Spleen (tissue), 11 donors: ENCODE data around the gene FAM20C. TPM values are rescaled to one million over a fixed set of nuclear protein-coding genes. Genes with fewer than 3 reads are reported as not detected.
A peak's percentile ranks its signal among the peaks of the same experiment; 100 is the strongest.

Experiments used
- DNase-seq: peaks from one replicate; pipeline ENCODE4 v3.0.0-alpha.2; 2020
- H3K27ac ChIP-seq, 8 donors: fragments of 200-600 bp; sonication (generic) in 7 of 8; 1 replicate in 4 of 8; 2 replicates in 4 of 8; pipeline versions ENCODE4 v1.5.0 to v1.8.0; 2016 to 2021; ENCODE audit warnings: inconsistent platforms in 4 of 8, mild to moderate bottlenecking in 4 of 8, moderate library complexity in 1 of 8
- H3K27me3 ChIP-seq, 7 donors: fragments of 200-600 bp; sonication (generic) in 6 of 7; replicated peaks in 1 of 7; 1 replicate in 4 of 7; 2 replicates in 3 of 7; pipeline versions ENCODE4 v1.5.0 to v1.8.0; 2016 to 2021; ENCODE audit warnings: inconsistent platforms in 3 of 7, mild to moderate bottlenecking in 1 of 7
- H3K36me3 ChIP-seq, 6 donors: fragments of 200-600 bp; sonication (generic) in 5 of 6; 1 replicate in 4 of 6; 2 replicates in 2 of 6; pipeline versions ENCODE4 v1.5.0 to v1.8.0; 2016 to 2021; ENCODE audit warnings: inconsistent platforms in 2 of 6
- H3K4me1 ChIP-seq, 6 donors: fragments of 200-600 bp; sonication (generic) in 5 of 6; 1 replicate in 3 of 6; 2 replicates in 3 of 6; pipeline versions ENCODE4 v1.5.0 to v1.8.0; 2016 to 2021; ENCODE audit warnings: inconsistent platforms in 3 of 6
- H3K4me3 ChIP-seq, 8 donors: fragments of 200-600 bp; sonication (generic) in 7 of 8; 1 replicate in 4 of 8; 2 replicates in 4 of 8; pipeline versions ENCODE4 v1.5.0 to v1.8.0; 2016 to 2021; ENCODE audit warnings: inconsistent platforms in 4 of 8, mild to moderate bottlenecking in 4 of 8, moderate library complexity in 2 of 8
- H3K9me3 ChIP-seq, 8 donors: fragments of 200-600 bp; sonication (generic) in 7 of 8; 1 replicate in 4 of 8; 2 replicates in 4 of 8; pipeline versions ENCODE4 v1.5.0 to v1.8.0; 2016 to 2021; ENCODE audit warnings: inconsistent platforms in 4 of 8
- POLR2A ChIP-seq, 3 donors: fragments of 450-650 bp; IDR thresholded peaks; one replicate each; pipeline ENCODE4 v1.5.1; 2017; ENCODE audit warnings: antibody characterized with exemption in 3 of 3, mild to moderate bottlenecking in 1 of 3
- POLR2AphosphoS5 ChIP-seq, 3 donors: sonication (generic); formaldehyde crosslinking; IDR thresholded peaks; one replicate each; pipeline ENCODE4 v1.5.1; 2017; ENCODE audit warnings: antibody characterized with exemption in 3 of 3
- WGBS, 5 donors: extraction: QIAGEN DNeasy Blood & Tissue Kit in 3 of 5; methylation state at CpG; one replicate each; pipeline versions ENCODE4 v1.1.5 to v1.1.7; 2013 to 2018; 5-methylcytosine and 5-hydroxymethylcytosine counted together
- intact Hi-C: fragments of 100-400 bp; cut with DNase I; formaldehyde crosslinking; loops from one replicate; pipeline ENCODE4 v1.15.0; 2023; ENCODE audit warnings: low total_unique reads
- polyA plus RNA-seq, 3 donors: library from polyadenylated mRNA; stranded (reverse); fragments of 200-250 nt; gene quantifications; one replicate each; pipeline ENCODE4 v1.2.1, GENCODE V29; 2013
- total RNA-seq, 7 donors: library from RNA; depleted of rRNA in 3 of 7; stranded (reverse); fragments of >200 nt in 3 of 7; fragmentation: NEBNext Ultra II Directional in 4 of 7; extraction: Animal tissue kit (Norgen Biotek cat#: 25700) in 4 of 7; gene quantifications; one replicate each; pipeline versions ENCODE4 v1.1.0 to v1.2.1, GENCODE V29; 2016 to 2021
- TF ChIP-seq, protein P1 (sequence below), 11 experiments: fragments of 200-600 bp in 7 of 11; fragments of 450-650 bp in 4 of 11; sonication (generic) in 4 of 11; IDR thresholded peaks in 8 of 11; conservative IDR thresholded peaks in 3 of 11; 1 replicate in 7 of 11; 2 replicates in 4 of 11; pipeline versions ENCODE4 v1.4.0 to v1.8.0; 2016 to 2021; ENCODE audit warnings: antibody characterized with exemption in 11 of 11, inconsistent platforms in 4 of 11, mild to moderate bottlenecking in 1 of 11
- donor health status: healthy with polysubstance abuse.
- donor health status: DM: no; HTN: no; CAD: no; lungs with moderate emphysema.
- donor health status: DM: no; HTN: no; CAD: no.
- donor health status: Bipolar disorder and iron deficiency.
- donor health status: healthy.
- donor health status: DM: no; HTN: no; CAD: no.
- donor health status: DM: yes; HTN: yes; CAD: no.

The FAM20C gene
- total and polyA plus RNA-seq, 10 donors, result 6.9 to 27.3 (median 14.6) TPM

GRCh38 chr7:285731-286130 is 93.4 kb downstream of the FAM20C start:
- peaks cover 0 to 4% (median 0%) of the 10 kb centered on the region in 8 donors for H3K9me3 ChIP-seq
- TF ChIP-seq, protein P1, sequence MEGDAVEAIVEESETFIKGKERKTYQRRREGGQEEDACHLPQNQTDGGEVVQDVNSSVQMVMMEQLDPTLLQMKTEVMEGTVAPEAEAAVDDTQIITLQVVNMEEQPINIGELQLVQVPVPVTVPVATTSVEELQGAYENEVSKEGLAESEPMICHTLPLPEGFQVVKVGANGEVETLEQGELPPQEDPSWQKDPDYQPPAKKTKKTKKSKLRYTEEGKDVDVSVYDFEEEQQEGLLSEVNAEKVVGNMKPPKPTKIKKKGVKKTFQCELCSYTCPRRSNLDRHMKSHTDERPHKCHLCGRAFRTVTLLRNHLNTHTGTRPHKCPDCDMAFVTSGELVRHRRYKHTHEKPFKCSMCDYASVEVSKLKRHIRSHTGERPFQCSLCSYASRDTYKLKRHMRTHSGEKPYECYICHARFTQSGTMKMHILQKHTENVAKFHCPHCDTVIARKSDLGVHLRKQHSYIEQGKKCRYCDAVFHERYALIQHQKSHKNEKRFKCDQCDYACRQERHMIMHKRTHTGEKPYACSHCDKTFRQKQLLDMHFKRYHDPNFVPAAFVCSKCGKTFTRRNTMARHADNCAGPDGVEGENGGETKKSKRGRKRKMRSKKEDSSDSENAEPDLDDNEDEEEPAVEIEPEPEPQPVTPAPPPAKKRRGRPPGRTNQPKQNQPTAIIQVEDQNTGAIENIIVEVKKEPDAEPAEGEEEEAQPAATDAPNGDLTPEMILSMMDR (IDR thresholded peaks at IDR 0.05 in 8 of 11, conservative IDR thresholded peaks at IDR 0.05 in 3 of 11), result no peak
- TF ChIP-seq POLR2A (IDR thresholded peaks at IDR 0.05), result no peak
- TF ChIP-seq POLR2AphosphoS5 (IDR thresholded peaks at IDR 0.05), result no peak
- H3K36me3 ChIP-seq, result no peaks in the 10 kb centered on the region
- peaks cover 8 to 76% (median 27%) of the 10 kb centered on the region in 7 donors for H3K27me3 ChIP-seq
- intact Hi-C loops, result no loop called here
- no peak overlapping the region for H3K27ac ChIP-seq
- DNase-seq, result peak; percentile 57
- 77 to 85% (median 85%) methylated on average over 16 of the region's 16 CpGs for WGBS, 5 donors
- H3K4me3 ChIP-seq, result no peak overlapping the region
- H3K4me1 ChIP-seq, result peaks cover 0 to 17% (median 4%) of the 10 kb centered on the region in 6 donors

- Histone ChIP-seq H3K4me1 (peaks cover 0 to 18% (median 4%) of the 10 kb centered on the region in 6 donors), H3K27me3 (peaks cover 8 to 81% (median 30%) of the 10 kb centered on the region in 7 donors), H3K4me3 (no peak overlapping the region), H3K27ac (no peak overlapping the region), H3K36me3 (no peaks in the 10 kb centered on the region), H3K9me3 (peaks cover 0 to 4% (median 0%) of the 10 kb centered on the region in 8 donors)
- WGBS, 5 donors, result 84 to 94% (median 88%) methylated on average over 18 of the region's 18 CpGs
- no peak for TF ChIP-seq POLR2A (IDR thresholded peaks at IDR 0.05)
- TF ChIP-seq, protein P1 (IDR thresholded peaks at IDR 0.05 in 8 of 11, conservative IDR thresholded peaks at IDR 0.05 in 3 of 11), result no peak
- TF ChIP-seq POLR2AphosphoS5 (IDR thresholded peaks at IDR 0.05), result no peak
- DNase-seq, result peak; percentile 34
- intact Hi-C loops, result no loop called here
Observed at GRCh38 chr7:286266-286665, 93.9 kb downstream of the FAM20C start.

GRCh38 chr7:288671-289101 is 96.3 kb downstream of the FAM20C start:
- no peak for TF ChIP-seq POLR2AphosphoS5 (IDR thresholded peaks at IDR 0.05)
- TF ChIP-seq, protein P1 (IDR thresholded peaks at IDR 0.05 in 8 of 11, conservative IDR thresholded peaks at IDR 0.05 in 3 of 11), result no peak
- no peak for TF ChIP-seq POLR2A (IDR thresholded peaks at IDR 0.05)
- Histone ChIP-seq H3K27me3 (peaks cover 8 to 94% (median 39%) of the 10 kb centered on the region in 7 donors), H3K9me3 (no peaks in the 10 kb centered on the region), H3K4me1 (peaks cover 0 to 18% (median 4%) of the 10 kb centered on the region in 6 donors), H3K27ac (no peak overlapping the region), H3K4me3 (no peak overlapping the region), H3K36me3 (no peaks in the 10 kb centered on the region)
- intact Hi-C loops, result no loop called here
- DNase-seq, result peak; percentile 64
- 73 to 84% (median 78%) methylated on average over 14 of the region's 14 CpGs for WGBS, 5 donors

- intact Hi-C loops, result no loop called here
- Histone ChIP-seq H3K27me3 (peaks cover 8 to 100% (median 39%) of the 10 kb centered on the region in 7 donors), H3K27ac (no peak overlapping the region), H3K4me3 (no peak overlapping the region), H3K4me1 (peaks cover 0 to 18% (median 4%) of the 10 kb centered on the region in 6 donors), H3K36me3 (no peaks in the 10 kb centered on the region), H3K9me3 (no peaks in the 10 kb centered on the region)
- 14 to 23% (median 20%) methylated on average over 39 to 46 of the region's 46 CpGs for WGBS, 5 donors
- DNase-seq, result peak; percentile 56
- TF ChIP-seq POLR2AphosphoS5 (IDR thresholded peaks at IDR 0.05), result no peak
- TF ChIP-seq, protein P1 (IDR thresholded peaks at IDR 0.05 in 8 of 11, conservative IDR thresholded peaks at IDR 0.05 in 3 of 11), result no peak
- no peak for TF ChIP-seq POLR2A (IDR thresholded peaks at IDR 0.05)
Observed at GRCh38 chr7:289209-289755, 96.9 kb downstream of the FAM20C start.
